ENCODE data around the gene APP.

GRCh38 chr21:26159869-26160268, 10.7 kb downstream of the APP start:
- no peak for TF ChIP-seq GTF2I (CRISPR knock-in tag; conservative IDR thresholded peaks at IDR 0.05)
- no peak for TF ChIP-seq JUN (CRISPR knock-in tag; IDR thresholded peaks at IDR 0.05)
- TF ChIP-seq, protein P1, sequence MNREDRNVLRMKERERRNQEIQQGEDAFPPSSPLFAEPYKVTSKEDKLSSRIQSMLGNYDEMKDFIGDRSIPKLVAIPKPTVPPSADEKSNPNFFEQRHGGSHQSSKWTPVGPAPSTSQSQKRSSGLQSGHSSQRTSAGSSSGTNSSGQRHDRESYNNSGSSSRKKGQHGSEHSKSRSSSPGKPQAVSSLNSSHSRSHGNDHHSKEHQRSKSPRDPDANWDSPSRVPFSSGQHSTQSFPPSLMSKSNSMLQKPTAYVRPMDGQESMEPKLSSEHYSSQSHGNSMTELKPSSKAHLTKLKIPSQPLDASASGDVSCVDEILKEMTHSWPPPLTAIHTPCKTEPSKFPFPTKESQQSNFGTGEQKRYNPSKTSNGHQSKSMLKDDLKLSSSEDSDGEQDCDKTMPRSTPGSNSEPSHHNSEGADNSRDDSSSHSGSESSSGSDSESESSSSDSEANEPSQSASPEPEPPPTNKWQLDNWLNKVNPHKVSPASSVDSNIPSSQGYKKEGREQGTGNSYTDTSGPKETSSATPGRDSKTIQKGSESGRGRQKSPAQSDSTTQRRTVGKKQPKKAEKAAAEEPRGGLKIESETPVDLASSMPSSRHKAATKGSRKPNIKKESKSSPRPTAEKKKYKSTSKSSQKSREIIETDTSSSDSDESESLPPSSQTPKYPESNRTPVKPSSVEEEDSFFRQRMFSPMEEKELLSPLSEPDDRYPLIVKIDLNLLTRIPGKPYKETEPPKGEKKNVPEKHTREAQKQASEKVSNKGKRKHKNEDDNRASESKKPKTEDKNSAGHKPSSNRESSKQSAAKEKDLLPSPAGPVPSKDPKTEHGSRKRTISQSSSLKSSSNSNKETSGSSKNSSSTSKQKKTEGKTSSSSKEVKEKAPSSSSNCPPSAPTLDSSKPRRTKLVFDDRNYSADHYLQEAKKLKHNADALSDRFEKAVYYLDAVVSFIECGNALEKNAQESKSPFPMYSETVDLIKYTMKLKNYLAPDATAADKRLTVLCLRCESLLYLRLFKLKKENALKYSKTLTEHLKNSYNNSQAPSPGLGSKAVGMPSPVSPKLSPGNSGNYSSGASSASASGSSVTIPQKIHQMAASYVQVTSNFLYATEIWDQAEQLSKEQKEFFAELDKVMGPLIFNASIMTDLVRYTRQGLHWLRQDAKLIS (CRISPR knock-in tag; IDR thresholded peaks at IDR 0.05; ENCODE audit: borderline replicate concordance): no peak
- TF ChIP-seq, protein P2, sequence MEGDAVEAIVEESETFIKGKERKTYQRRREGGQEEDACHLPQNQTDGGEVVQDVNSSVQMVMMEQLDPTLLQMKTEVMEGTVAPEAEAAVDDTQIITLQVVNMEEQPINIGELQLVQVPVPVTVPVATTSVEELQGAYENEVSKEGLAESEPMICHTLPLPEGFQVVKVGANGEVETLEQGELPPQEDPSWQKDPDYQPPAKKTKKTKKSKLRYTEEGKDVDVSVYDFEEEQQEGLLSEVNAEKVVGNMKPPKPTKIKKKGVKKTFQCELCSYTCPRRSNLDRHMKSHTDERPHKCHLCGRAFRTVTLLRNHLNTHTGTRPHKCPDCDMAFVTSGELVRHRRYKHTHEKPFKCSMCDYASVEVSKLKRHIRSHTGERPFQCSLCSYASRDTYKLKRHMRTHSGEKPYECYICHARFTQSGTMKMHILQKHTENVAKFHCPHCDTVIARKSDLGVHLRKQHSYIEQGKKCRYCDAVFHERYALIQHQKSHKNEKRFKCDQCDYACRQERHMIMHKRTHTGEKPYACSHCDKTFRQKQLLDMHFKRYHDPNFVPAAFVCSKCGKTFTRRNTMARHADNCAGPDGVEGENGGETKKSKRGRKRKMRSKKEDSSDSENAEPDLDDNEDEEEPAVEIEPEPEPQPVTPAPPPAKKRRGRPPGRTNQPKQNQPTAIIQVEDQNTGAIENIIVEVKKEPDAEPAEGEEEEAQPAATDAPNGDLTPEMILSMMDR (IDR thresholded peaks at IDR 0.05): no peak
- no peak for TF ChIP-seq NFE2L1 (CRISPR knock-in tag; IDR thresholded peaks at IDR 0.05)
- no peak for TF ChIP-seq CREB1 (CRISPR knock-in tag; IDR thresholded peaks at IDR 0.05)
- TF ChIP-seq ZNF416 (CRISPR knock-in tag; IDR thresholded peaks at IDR 0.05): no peak
- TF ChIP-seq, protein P3, sequence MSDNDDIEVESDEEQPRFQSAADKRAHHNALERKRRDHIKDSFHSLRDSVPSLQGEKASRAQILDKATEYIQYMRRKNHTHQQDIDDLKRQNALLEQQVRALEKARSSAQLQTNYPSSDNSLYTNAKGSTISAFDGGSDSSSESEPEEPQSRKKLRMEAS (CRISPR knock-in tag; IDR thresholded peaks at IDR 0.05): no peak
- no peak for TF ChIP-seq ZBTB21 (CRISPR knock-in tag; IDR thresholded peaks at IDR 0.05; ENCODE audit: borderline replicate concordance)
- TF ChIP-seq USF1 (CRISPR knock-in tag; IDR thresholded peaks at IDR 0.05): no peak
- no peak for TF ChIP-seq CBFB (CRISPR knock-in tag; IDR thresholded peaks at IDR 0.05; ENCODE audit: low read depth)
